CD4-positive, alpha-beta T cell treated with Interleukin-10 for 1 hour (primary cell): ENCODE data around the gene ENGASE.

Experiments used
- DNase-seq: peaks from one replicate; pipeline ENCODE4 v3.0.0-alpha.2; 2020

Gene ENGASE

GRCh38 chr17:79096477-79096876 is 21.9 kb downstream of the ENGASE start:
- no peak for DNase-seq

- no peak for DNase-seq
These were observed 22.8 kb downstream of the ENGASE start for GRCh38 chr17:79097226-79098055.

GRCh38 chr17:79098282-79098867 is 23.8 kb downstream of the ENGASE start:
- no peak for DNase-seq

- DNase-seq, result no peak
These were observed 25.8 kb downstream of the ENGASE start for GRCh38 chr17:79100405-79100804.

GRCh38 chr17:79101111-79101673 is 26.6 kb downstream of the ENGASE start:
- DNase-seq, result no peak

GRCh38 chr17:79102214-79102613 is 27.6 kb downstream of the ENGASE start:
- DNase-seq, result no peak

- no peak for DNase-seq
These were observed 30.4 kb downstream of the ENGASE start for GRCh38 chr17:79104898-79105600.

GRCh38 chr17:79105937-79106336 is 31.3 kb downstream of the ENGASE start:
- DNase-seq, result no peak

GRCh38 chr17:79106958-79107357 is 32.3 kb downstream of the ENGASE start:
- no peak for DNase-seq

GRCh38 chr17:79107499-79108231 is 33.0 kb downstream of the ENGASE start:
- DNase-seq, result no peak

GRCh38 chr17:79108232-79108850 is 33.7 kb downstream of the ENGASE start:
- DNase-seq, result no peak

- DNase-seq, result no peak
These were observed 34.2 kb downstream of the ENGASE start for GRCh38 chr17:79108870-79109269.

- DNase-seq, result no peak
These were observed 35.0 kb downstream of the ENGASE start for GRCh38 chr17:79109584-79109983.

GRCh38 chr17:79111097-79111496 is 36.5 kb downstream of the ENGASE start:
- DNase-seq, result no peak

- DNase-seq, result no peak
These were observed 37.8 kb downstream of the ENGASE start for GRCh38 chr17:79112471-79112870.

GRCh38 chr17:79113699-79114457 is 39.3 kb downstream of the ENGASE start:
- DNase-seq, result no peak

- DNase-seq, result no peak
These were observed 40.1 kb downstream of the ENGASE start for GRCh38 chr17:79114458-79115301.

GRCh38 chr17:79115487-79115886 is 40.9 kb downstream of the ENGASE start:
- no peak for DNase-seq

GRCh38 chr17:79116575-79117368 is 42.1 kb downstream of the ENGASE start:
- no peak for DNase-seq
